ENCODE results near the gene LTBP2.

DNA sequence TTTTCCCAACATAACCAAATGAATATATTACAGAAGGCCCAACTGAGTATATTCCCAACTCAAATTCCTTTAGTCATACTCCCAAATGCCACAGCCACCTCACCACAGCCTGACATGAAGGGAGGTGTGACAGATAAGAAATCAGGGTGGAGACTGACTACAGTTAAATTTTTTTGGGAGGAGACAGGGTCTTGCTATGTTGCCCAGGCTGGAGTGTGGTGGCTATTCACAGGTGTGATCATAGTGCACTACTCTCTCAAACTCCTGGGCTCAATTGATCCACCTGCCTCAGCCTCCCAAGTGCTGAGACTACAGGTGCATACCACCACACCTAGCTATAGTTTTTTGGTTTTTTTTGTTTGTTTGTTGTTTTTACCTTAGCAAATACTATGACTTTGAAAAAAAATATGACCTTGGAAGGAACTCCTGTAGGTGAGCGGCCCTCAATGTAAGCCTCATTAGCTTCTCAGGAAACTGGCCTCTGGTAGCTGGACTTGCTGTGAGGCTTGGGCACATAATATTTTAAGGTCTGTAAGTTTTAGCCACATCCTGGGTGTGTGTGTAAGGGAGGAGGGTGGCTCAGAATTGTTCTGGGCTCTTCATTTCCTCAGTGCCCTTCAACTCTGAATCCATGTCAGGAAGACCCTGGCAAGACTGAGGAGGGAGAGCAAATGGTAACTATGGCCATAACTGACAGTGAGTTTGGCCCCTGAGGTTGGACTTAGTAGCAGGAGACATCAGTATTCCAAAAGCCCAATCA is 39.1 kb upstream of the LTBP2 start:
- TF ChIP-seq, protein P1, sequence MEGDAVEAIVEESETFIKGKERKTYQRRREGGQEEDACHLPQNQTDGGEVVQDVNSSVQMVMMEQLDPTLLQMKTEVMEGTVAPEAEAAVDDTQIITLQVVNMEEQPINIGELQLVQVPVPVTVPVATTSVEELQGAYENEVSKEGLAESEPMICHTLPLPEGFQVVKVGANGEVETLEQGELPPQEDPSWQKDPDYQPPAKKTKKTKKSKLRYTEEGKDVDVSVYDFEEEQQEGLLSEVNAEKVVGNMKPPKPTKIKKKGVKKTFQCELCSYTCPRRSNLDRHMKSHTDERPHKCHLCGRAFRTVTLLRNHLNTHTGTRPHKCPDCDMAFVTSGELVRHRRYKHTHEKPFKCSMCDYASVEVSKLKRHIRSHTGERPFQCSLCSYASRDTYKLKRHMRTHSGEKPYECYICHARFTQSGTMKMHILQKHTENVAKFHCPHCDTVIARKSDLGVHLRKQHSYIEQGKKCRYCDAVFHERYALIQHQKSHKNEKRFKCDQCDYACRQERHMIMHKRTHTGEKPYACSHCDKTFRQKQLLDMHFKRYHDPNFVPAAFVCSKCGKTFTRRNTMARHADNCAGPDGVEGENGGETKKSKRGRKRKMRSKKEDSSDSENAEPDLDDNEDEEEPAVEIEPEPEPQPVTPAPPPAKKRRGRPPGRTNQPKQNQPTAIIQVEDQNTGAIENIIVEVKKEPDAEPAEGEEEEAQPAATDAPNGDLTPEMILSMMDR (IDR thresholded peaks at IDR 0.05), result no peak
- no peak for TF ChIP-seq POLR2A (IDR thresholded peaks at IDR 0.05)
